Tibial nerve (tissue), 3 donors: ENCODE data around the gene MED9.

Experiments used
- POLR2A ChIP-seq, 2 donors: fragments of 450-650 bp; IDR thresholded peaks; one replicate each; pipeline ENCODE4 v1.6.1; 2017; ENCODE audit warnings: antibody characterized with exemption in 2 of 2, mild to moderate bottlenecking in 2 of 2, moderate library complexity in 2 of 2
- TF ChIP-seq, protein P1 (sequence below), 5 experiments: fragments of 200-600 bp in 3 of 5; fragments of 450-650 bp in 2 of 5; sonication (generic) in 3 of 5; IDR thresholded peaks; one replicate each; pipeline ENCODE4 v1.5.1; 2016 to 2019; ENCODE audit warnings: antibody characterized with exemption in 5 of 5, mild to moderate bottlenecking in 3 of 5, moderate library complexity in 2 of 5

DNA sequence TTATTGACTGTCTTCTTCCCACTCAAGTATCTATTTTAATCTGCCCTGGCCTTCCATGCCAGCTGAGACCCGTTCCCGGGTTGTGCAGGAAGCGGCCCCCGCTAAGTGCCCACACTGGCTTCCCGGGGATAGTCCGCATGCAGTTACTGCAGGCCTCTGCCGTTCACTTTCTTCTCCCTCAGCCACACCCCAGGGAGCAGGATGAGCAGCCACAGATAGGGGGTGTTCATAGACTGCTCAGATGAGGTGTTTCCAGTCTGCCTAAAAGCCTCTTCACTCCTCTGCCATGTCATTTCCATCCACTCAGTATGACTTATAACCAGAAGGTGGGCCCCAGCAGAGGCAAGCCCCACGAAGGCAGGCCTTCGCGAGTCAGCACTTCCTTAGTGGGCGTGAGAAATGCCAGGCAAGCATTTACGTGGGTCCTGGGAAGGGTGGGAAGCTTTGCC, 7.7 kb downstream of the MED9 start:
- TF ChIP-seq, protein P1, sequence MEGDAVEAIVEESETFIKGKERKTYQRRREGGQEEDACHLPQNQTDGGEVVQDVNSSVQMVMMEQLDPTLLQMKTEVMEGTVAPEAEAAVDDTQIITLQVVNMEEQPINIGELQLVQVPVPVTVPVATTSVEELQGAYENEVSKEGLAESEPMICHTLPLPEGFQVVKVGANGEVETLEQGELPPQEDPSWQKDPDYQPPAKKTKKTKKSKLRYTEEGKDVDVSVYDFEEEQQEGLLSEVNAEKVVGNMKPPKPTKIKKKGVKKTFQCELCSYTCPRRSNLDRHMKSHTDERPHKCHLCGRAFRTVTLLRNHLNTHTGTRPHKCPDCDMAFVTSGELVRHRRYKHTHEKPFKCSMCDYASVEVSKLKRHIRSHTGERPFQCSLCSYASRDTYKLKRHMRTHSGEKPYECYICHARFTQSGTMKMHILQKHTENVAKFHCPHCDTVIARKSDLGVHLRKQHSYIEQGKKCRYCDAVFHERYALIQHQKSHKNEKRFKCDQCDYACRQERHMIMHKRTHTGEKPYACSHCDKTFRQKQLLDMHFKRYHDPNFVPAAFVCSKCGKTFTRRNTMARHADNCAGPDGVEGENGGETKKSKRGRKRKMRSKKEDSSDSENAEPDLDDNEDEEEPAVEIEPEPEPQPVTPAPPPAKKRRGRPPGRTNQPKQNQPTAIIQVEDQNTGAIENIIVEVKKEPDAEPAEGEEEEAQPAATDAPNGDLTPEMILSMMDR (IDR thresholded peaks at IDR 0.05): no peak
- TF ChIP-seq POLR2A (IDR thresholded peaks at IDR 0.05): no peak
